ENCODE data around the gene BTF3. TPM values are rescaled to one million over a fixed set of nuclear protein-coding genes. Genes with fewer than 3 reads are reported as not detected.
A peak's percentile ranks its signal among the peaks of the same experiment; 100 is the strongest.
"Not testable (repeated sequence)": the region's sequence is repeated elsewhere in the genome, so short reads cannot be mapped to it uniquely, and the experiment has no call there.

Gene BTF3
- total and polyA plus RNA-seq, 12 donors, result 283 to 714 (median 399) TPM

DNA sequence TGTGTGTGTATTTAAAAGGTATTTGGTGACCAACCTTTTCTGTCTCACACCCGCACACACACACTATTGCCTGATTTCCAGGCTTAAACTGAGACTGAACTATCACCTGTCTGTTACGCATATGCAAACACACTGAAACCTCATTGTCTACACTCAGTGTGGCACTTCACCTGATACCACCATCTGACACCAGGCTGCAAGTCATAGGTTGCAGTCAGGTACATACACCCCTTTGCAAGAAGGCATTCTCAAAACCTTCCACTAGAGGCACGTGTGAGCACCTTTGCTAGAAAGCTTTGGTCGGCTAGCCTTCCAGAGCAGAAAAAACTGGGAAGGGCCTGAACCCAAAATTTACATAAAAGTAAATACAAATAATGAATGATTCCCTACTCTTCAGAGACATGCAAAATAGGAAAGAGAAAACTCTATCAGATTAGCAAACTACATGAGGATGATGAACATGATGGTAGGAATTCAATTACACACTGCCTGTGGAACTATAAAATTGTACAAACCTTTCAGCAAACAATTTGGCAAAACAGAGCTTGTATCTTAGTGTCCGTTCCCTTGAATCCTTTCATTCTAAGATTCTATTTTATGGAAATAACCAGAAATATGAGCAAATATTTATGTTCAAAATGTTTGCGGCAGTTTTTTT is 43.7 kb upstream of the BTF3 start:
- 42 to 46% methylated on average over 6 of the region's 6 CpGs for WGBS, 2 donors
- peaks cover 25 to 97% (median 95%) of the 10 kb centered on the region in 7 donors for H3K27me3 ChIP-seq
- ATAC-seq (peak in 1 of 8 donors; percentile 59), DNase-seq (no peak)
- H3K27ac ChIP-seq, result no peak overlapping the region
- intact Hi-C loops (cut with DNase I), result loop anchor here in 6 of 10 donors (5.0 to 10.0 kb wide), 3 partner anchors 237 to 372 kb away; no protein-coding TSS in a partner anchor
- H3K36me3 ChIP-seq, result peaks cover 0 to 3% (median 0%) of the 10 kb centered on the region in 9 donors
- H3K9me3 ChIP-seq, result peaks cover 0 to 4% (median 0%) of the 10 kb centered on the region in 11 donors
- H3K4me1 ChIP-seq, result peaks cover 3 to 16% (median 8%) of the 10 kb centered on the region in 9 donors
- H3K4me3 ChIP-seq, result no peak overlapping the region
- peak; percentile 36 to 76 (median 66) for TF ChIP-seq CTCF (IDR thresholded peaks at IDR 0.05)

DNA sequence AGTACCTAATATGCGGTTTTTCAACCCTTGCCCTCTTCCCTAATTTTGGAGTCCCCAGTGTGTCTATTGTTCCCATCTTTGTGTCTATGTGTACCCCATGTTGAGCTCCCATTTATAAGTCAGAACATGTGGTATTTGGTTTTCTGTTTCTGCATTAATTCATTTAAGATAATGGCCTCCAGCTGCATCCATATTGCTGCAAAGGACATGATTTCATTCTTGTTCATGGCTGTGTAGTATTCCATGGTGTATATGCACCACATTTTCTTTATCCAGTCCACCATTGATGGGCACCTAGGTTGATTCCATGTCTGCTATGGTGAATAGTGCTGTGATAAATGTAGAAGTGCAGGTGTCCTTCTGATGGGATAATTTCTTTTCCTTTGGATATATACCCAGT is 41.8 kb upstream of the BTF3 start:
- H3K27me3 ChIP-seq, result peaks cover 10 to 93% (median 87%) of the 10 kb centered on the region in 7 donors
- intact Hi-C loops (cut with DNase I), result loop anchor here in 2 of 10 donors (10.0 kb wide), 1 partner anchor 372 kb away; no protein-coding TSS in a partner anchor
- not testable (repeated sequence) for H3K4me3 ChIP-seq, H3K4me1 ChIP-seq, DNase-seq, H3K27ac ChIP-seq, H3K9me3 ChIP-seq, ATAC-seq, H3K36me3 ChIP-seq
- WGBS, 2 donors, result 85 to 86% methylated on average over 1 of the region's 1 CpG

- no peaks in the 10 kb centered on the region for H3K36me3 ChIP-seq
- intact Hi-C loops (cut with DNase I), result loop anchor here in 2 of 10 donors (10.0 kb wide), 1 partner anchor 375 kb away; no protein-coding TSS in a partner anchor
- H3K27ac ChIP-seq, result no peak overlapping the region
- no peak overlapping the region for H3K4me3 ChIP-seq
- no peak for TF ChIP-seq CTCF (IDR thresholded peaks at IDR 0.05)
- peaks cover 0 to 4% (median 0%) of the 10 kb centered on the region in 11 donors for H3K9me3 ChIP-seq
- peaks cover 0 to 66% (median 60%) of the 10 kb centered on the region in 7 donors for H3K27me3 ChIP-seq
- DNase-seq (no peak), ATAC-seq (no peak)
- whole genome bisulfite sequencing, 2 donors, result 56 to 68% methylated on average over 1 of the region's 1 CpG
- peaks cover 0 to 8% (median 1%) of the 10 kb centered on the region in 9 donors for H3K4me1 ChIP-seq
Measured at GRCh38 chr5:73459366-73459765, 38.9 kb upstream of the BTF3 start.

DNA sequence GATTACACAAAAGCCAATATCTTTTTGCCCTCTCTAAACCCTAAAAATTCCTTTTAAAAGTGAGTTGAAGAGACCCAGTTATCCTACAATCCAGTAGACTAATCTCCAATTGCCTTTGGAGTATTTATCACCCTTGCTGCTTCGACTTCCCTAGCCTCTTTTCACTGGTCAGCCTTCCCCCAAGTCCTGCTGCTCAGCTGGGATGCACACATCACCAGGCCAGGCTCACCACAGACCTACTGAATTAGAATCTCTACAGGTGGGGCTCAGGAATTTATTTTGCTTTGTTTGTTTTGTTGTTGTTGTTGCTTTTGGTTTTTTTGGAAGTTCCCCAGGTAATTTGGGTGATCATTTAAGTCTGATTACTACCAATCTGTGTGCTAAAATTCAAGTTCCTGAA is 38.1 kb upstream of the BTF3 start:
- Histone ChIP-seq H3K36me3 (no peaks in the 10 kb centered on the region), H3K9me3 (peaks cover 0 to 4% (median 0%) of the 10 kb centered on the region in 11 donors), H3K4me1 (peaks cover 0 to 13% (median 4%) of the 10 kb centered on the region in 9 donors), H3K4me3 (no peak overlapping the region), H3K27ac (no peak overlapping the region), H3K27me3 (peaks cover 0 to 59% (median 52%) of the 10 kb centered on the region in 7 donors)
- TF ChIP-seq CTCF (IDR thresholded peaks at IDR 0.05), result no peak
- DNase-seq, result no peak
- WGBS, 2 donors, result 63 to 68% methylated on average over 1 of the region's 1 CpG
- ATAC-seq, result no peak
- intact Hi-C loops (cut with DNase I), result no loop called here
